Kidney tubule cell (primary cell): Measurements from ENCODE around the gene ADAMTS6.
A peak's percentile ranks its signal among the peaks of the same experiment; 100 is the strongest.

Source experiments
- DNase-seq: peaks from one replicate; pipeline ENCODE4 v3.0.0-alpha.2; 2018; ENCODE audit warnings: low spot score

ADAMTS6 gene

DNA sequence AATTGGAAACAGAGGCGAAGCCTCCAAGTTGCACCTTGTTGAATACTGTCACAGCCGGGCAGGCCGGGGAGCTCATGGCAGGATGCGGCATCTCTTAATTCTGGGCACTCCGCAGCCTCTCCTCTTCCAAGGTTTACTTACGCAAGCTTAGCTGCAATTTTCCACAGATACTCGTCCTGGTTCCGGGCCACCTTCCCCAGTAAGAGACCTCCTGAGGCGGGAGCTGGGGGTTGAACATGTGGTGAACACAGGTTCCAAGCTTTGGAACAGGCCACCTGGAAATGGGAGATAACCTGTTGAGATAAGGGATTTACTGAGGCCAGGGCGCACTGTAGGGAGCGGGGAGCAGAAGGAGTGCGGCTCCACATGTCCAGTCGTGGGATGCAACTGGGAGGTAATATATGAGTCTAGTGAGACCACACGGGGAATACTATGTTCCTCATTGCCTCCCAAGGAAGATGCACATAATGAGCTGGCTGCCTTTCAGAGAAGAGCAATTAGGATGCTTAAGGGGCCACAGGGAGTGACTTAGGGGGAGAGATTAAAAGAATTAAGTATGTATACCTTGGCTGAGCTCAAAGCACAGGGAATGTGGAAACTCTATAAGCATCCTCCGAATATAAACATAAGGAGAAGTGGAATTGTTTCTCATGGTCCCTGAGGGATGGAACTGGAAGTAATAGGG lies 377.8 kb downstream of the ADAMTS6 start:
- no peak for DNase-seq

DNA sequence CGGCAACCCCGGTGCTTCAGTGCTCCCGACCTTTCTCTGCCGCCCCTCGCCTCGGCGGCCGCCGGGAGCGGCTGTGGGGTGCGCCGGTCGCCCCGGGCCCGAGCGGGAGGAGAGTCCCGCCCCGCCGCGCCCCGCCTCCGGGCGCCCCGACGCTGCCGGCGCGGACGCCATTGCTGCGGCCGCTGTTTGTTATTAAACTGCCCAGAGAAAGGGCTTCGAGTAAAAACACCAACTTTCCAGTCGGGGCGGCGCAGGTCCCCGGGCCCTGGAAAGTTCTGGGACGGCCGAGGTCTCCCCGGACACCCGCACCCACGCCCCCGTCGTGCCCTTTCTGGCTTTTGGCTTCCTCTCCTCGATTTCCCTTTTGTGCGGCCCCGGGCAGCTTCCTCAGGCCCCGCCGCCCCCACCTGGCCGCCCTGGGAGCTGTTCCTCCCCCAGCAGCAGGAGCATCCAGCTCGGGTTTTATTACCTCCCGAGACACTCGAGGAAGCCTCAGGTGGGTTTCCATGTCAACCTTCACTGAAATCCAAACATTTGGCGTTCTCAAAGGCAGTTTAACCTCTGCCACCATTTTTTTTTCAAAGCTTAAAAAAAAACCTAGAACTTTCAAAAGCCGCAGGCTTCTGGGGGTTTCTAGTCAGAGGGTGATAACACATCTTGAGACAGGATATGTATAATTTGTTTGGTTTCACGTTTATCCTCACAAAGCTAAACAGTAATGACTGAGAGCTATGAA lies 378.6 kb downstream of the ADAMTS6 start:
- peak; percentile 80 for DNase-seq

- no peak for DNase-seq
These were observed 379.2 kb downstream of the ADAMTS6 start for GRCh38 chr5:65102371-65102975.

- no peak for DNase-seq
These were observed 380.1 kb downstream of the ADAMTS6 start for GRCh38 chr5:65101632-65102100.

- DNase-seq: peak; percentile 82
These were observed 380.6 kb downstream of the ADAMTS6 start for GRCh38 chr5:65100911-65101631.
